Skeletal muscle tissue (tissue), 4 donors: ENCODE data around the gene RAB3A. TPM values are rescaled to one million over a fixed set of nuclear protein-coding genes. Genes with fewer than 3 reads are reported as not detected.

Source experiments
- H3K27ac ChIP-seq: one replicate; pipeline ENCODE4 v1.7.0; 2013; ENCODE audit warnings: mild to moderate bottlenecking, low read depth, low read length, inconsistent platforms
- H3K27me3 ChIP-seq, 3 donors: one replicate each; pipeline ENCODE4 v1.7.0; 2013; ENCODE audit warnings: low read length in 3 of 3; ENCODE audit not compliant: control insufficient read depth in 3 of 3, insufficient read depth in 3 of 3
- H3K36me3 ChIP-seq, 3 donors: one replicate each; pipeline ENCODE4 v1.7.0; 2013; ENCODE audit warnings: low read length in 3 of 3; ENCODE audit not compliant: control insufficient read depth in 3 of 3, insufficient read depth in 3 of 3
- H3K4me1 ChIP-seq, 3 donors: one replicate each; pipeline ENCODE4 v1.7.0; 2013; ENCODE audit warnings: low read length in 3 of 3, mild to moderate bottlenecking in 3 of 3; ENCODE audit not compliant: control insufficient read depth in 3 of 3, insufficient read depth in 3 of 3
- H3K4me3 ChIP-seq, 3 donors: one replicate each; pipeline ENCODE4 v1.7.0; 2013; ENCODE audit warnings: low read length in 3 of 3
- H3K9ac ChIP-seq, 3 donors: one replicate each; pipeline ENCODE4 v1.7.0; 2013; ENCODE audit warnings: low read length in 3 of 3, mild to moderate bottlenecking in 3 of 3, moderate library complexity in 2 of 3, low read depth in 1 of 3
- H3K9me3 ChIP-seq, 3 donors: one replicate each; pipeline ENCODE4 v1.7.0; 2013; ENCODE audit warnings: low read length in 3 of 3; ENCODE audit not compliant: control insufficient read depth in 3 of 3
- total RNA-seq: library from RNA; depleted of rRNA; stranded (reverse); fragments of >200 nt; gene quantifications from one replicate; pipeline ENCODE4 v1.2.3, GENCODE V29; 2014
- donor health status: Osteomylitis.

The RAB3A gene
- total RNA-seq, 1 donor from 2014 or later = 0.52 TPM

DNA sequence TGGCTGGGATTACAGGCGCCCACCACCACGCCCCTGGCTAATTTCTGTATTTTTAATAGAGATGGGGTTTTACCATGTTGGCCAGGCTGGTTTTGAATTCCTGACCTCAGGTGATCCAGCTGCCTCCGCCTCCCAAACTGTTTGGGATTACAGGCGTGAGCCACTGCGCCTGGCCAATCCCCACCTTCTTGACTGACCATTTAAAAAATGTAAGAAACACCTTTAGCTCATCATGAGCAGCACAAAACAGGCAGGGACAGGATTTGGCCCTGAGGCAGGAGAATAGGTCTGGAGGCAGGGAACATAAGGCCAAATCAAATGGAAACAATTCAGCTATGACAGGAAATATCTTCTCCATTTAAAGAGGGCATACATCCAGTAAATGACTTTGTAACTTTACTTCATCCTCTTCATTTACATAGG lies 12.2 kb downstream of the RAB3A start:
- Histone ChIP-seq H3K9me3 (no peaks in the 10 kb centered on the region), H3K4me1 (peaks cover 13 to 18% (median 14%) of the 10 kb centered on the region in 3 donors), H3K4me3 (peak overlapping the region; percentile 64 to 79 (median 79)), H3K27ac (peak overlapping the region; percentile 97), H3K9ac (peak overlapping the region; percentile 73 to 85 (median 79)), H3K27me3 (no peaks in the 10 kb centered on the region), H3K36me3 (peaks cover 7 to 12% (median 8%) of the 10 kb centered on the region in 3 donors)

GRCh38 chr19:18190278-18190677 lies 13.6 kb downstream of the RAB3A start:
- Histone ChIP-seq H3K27ac (no peak overlapping the region), H3K9ac (no peak overlapping the region), H3K9me3 (no peaks in the 10 kb centered on the region), H3K27me3 (no peaks in the 10 kb centered on the region), H3K4me3 (no peak overlapping the region), H3K36me3 (peaks cover 0 to 4% (median 0%) of the 10 kb centered on the region in 3 donors), H3K4me1 (peaks cover 13 to 18% (median 14%) of the 10 kb centered on the region in 3 donors)

DNA sequence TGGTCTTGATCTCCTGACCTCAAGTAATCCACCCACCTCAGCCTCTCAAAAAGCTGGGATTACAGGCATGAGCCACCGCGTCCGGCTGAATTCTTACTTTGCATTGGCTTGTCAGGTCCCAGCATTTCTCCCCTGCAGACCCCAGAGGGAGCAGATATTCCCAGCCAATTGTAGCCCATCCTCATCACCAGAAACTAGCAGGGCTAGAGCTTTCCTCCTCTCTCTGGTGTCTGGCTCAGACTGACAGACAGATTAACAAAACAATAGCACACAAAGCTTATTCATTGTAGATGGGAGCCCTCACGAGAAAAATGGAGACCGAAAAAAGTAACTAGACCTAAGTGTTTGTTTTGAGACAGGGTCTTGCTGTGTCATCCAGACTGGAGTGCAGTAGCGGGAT lies 18.3 kb downstream of the RAB3A start:
- Histone ChIP-seq H3K36me3 (no peaks in the 10 kb centered on the region), H3K27me3 (no peaks in the 10 kb centered on the region), H3K4me1 (no peaks in the 10 kb centered on the region), H3K4me3 (no peak overlapping the region), H3K9me3 (no peaks in the 10 kb centered on the region), H3K27ac (no peak overlapping the region), H3K9ac (no peak overlapping the region)

GRCh38 chr19:18183529-18183928 lies 20.3 kb downstream of the RAB3A start:
- H3K36me3 ChIP-seq = no peaks in the 10 kb centered on the region
- H3K27ac ChIP-seq = no peak overlapping the region
- no peaks in the 10 kb centered on the region for H3K4me1 ChIP-seq
- H3K27me3 ChIP-seq = no peaks in the 10 kb centered on the region
- no peak overlapping the region for H3K4me3 ChIP-seq
- no peaks in the 10 kb centered on the region for H3K9me3 ChIP-seq
- no peak overlapping the region for H3K9ac ChIP-seq

GRCh38 chr19:18179957-18180356 lies 23.9 kb downstream of the RAB3A start:
- H3K9me3 ChIP-seq = no peaks in the 10 kb centered on the region
- H3K4me3 ChIP-seq = no peak overlapping the region
- H3K36me3 ChIP-seq = no peaks in the 10 kb centered on the region
- H3K27ac ChIP-seq = no peak overlapping the region
- no peak overlapping the region for H3K9ac ChIP-seq
- peaks cover 0 to 2% (median 0%) of the 10 kb centered on the region in 3 donors for H3K4me1 ChIP-seq
- peaks cover 0 to 4% (median 0%) of the 10 kb centered on the region in 3 donors for H3K27me3 ChIP-seq

DNA sequence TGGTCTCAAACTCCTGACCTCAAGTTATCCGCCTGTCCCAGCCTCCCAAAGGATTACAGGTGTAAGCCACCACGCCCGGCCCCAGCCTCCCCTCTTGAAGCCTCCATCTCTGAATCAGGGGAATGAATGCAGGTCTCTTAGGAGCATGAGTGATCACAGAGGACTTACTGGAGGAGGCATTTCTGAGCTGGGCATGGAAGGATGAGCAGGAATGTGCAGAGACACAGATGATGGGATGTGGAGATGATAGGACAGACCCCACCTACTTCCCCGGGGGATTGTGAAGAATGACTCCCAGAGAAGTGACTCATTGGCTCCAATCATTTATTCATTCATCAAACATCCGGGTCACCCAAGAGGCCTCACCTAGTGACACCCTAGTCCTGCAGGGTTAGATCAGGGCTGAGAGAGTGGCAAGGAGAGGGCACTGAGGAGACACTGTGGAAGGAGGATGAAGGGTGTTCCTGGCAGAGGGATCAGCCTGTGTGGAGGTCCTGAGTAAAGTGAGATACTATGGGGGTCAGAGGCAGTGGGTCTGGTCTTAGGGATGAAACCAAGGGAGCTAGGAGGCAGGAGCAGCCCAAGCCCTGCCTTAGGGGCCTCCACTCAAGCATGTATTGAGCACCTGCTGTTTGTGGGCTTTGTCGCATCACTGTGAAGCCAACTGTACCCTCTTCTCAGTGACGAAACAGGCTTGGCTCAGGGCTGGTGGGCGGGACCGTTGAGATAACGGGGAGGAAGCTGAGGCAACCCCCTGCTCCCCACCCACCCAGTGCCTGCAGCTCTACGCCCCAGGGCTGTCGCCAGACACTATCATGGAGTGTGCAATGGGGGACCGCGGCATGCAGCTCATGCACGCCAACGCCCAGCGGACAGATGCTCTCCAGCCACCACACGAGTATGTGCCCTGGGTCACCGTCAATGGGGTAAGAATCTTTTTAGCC lies 27.2 kb downstream of the RAB3A start:
- peaks cover 11 to 25% (median 12%) of the 10 kb centered on the region in 3 donors for H3K4me1 ChIP-seq
- H3K4me3 ChIP-seq = no peak overlapping the region

DNA sequence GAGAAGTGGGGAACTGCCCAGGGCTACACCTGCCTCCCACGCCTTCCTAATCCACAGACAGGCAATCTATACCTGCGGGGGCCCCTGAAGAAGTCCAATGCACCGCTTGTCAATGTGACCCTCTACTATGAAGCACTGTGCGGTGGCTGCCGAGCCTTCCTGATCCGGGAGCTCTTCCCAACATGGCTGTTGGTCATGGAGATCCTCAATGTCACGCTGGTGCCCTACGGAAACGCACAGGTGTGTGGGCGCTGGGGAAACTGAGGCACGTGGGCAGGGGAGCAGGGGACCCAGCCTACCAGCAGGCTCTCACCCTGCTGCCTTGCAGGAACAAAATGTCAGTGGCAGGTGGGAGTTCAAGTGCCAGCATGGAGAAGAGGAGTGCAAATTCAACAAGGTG lies 28.9 kb downstream of the RAB3A start:
- H3K9me3 ChIP-seq = no peaks in the 10 kb centered on the region
- H3K4me3 ChIP-seq = peak overlapping the region in 1 of 3 donors; percentile 2
- peaks cover 0 to 4% (median 0%) of the 10 kb centered on the region in 3 donors for H3K27me3 ChIP-seq
- no peaks in the 10 kb centered on the region for H3K36me3 ChIP-seq
- no peak overlapping the region for H3K27ac ChIP-seq
- H3K4me1 ChIP-seq = peaks cover 11 to 26% (median 15%) of the 10 kb centered on the region in 3 donors
- no peak overlapping the region for H3K9ac ChIP-seq

More for the DNA sequence above, 27.2 kb downstream of the RAB3A start:
- no peak overlapping the region for H3K27ac ChIP-seq
- peaks cover 0 to 4% (median 0%) of the 10 kb centered on the region in 3 donors for H3K27me3 ChIP-seq
- H3K9me3 ChIP-seq = no peaks in the 10 kb centered on the region
- H3K9ac ChIP-seq = no peak overlapping the region
- H3K36me3 ChIP-seq = no peaks in the 10 kb centered on the region

DNA sequence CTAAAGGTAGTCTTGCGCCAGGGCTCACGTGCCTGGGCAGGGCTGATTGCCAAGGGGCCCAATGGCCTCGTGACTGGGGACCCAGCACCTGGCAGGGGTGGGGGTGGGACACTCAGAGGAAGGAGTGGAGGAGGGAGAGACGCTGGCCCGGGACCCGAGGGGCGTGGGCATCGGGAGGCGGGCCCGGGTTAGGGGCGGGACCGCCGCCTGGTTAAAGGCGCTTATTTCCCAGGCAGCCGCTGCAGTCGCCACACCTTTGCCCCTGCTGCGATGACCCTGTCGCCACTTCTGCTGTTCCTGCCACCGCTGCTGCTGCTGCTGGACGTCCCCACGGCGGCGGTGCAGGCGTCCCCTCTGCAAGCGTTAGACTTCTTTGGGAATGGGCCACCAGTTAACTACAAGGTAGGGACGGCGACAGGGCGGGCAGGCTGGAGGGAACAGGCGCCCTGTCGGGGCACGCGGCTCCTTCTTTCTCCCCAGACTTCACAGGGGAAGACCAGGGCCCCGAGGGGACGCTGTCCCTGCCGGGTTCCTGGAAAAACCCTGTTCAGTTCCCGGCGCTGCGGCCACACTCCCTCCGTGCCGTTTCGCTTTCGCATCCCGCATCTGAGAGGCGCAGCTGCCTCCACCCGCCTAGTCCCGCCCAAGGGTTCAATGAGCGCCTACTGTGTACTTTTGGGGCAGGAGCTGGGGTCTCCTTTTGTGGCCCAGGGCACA lies 30.1 kb downstream of the RAB3A start, which contains the start of gene IFI30:
Gene IFI30, plus strand, starts transcription at position 242 of the 717 bp plus-strand sequence. Its CDS starts 29 bp downstream, at position 271.
- Histone ChIP-seq H3K9ac (peak within 1 kb of the TSS; percentile 70 to 79 (median 79)), H3K36me3 (peaks cover 3 to 6% (median 3%) of the 10 kb centered on the region in 3 donors), H3K27me3 (peaks cover 0 to 4% (median 0%) of the 10 kb centered on the region in 3 donors), H3K9me3 (no peaks in the 10 kb centered on the region), H3K4me1 (peaks cover 11 to 26% (median 15%) of the 10 kb centered on the region in 3 donors), H3K27ac (peak within 1 kb of the TSS; percentile 54), H3K4me3 (peak within 1 kb of the TSS; percentile 77 to 84 (median 78))

DNA sequence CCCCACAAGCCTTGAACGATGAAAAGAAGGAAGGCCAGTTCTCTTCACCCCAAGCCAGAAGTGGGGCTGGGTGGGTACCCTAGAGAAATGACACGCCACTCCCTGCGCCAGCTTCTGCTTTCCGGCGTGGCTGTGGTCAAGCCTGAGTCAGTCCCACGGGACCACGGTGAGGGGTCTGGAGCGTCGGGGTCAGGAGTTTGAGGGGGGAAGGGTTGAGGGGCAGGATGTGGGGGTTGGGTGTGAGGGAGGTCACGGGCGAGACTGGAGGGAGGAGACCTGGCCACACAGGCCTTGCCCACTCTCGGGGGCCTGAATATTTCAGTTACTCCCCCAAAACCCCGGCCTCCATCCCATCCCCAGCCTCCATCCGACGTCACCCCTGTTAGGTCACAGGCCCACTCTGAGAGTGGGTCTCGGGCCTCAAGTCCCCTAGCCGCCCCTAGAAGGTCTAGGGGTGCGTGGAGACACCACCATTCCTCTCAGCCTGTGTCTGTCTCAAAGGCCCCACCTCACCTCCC lies 30.7 kb downstream of the RAB3A start:
- Histone ChIP-seq H3K27me3 (peaks cover 0 to 4% (median 0%) of the 10 kb centered on the region in 3 donors), H3K9me3 (no peaks in the 10 kb centered on the region), H3K9ac (peak overlapping the region; percentile 70 to 79 (median 79)), H3K27ac (peak overlapping the region; percentile 54), H3K36me3 (peaks cover 5 to 11% (median 5%) of the 10 kb centered on the region in 3 donors), H3K4me3 (peak overlapping the region; percentile 77 to 84 (median 78)), H3K4me1 (peaks cover 11 to 26% (median 15%) of the 10 kb centered on the region in 3 donors)
